Osteoblast (primary cell): ENCODE measurements around the gene VENTX. TPM values are rescaled to one million over a fixed set of nuclear protein-coding genes. Genes with fewer than 3 reads are reported as not detected.

Experiments
- DNase-seq: peaks from one replicate; pipeline ENCODE4 v3.0.0; 2011; ENCODE audit warnings: low spot score, mixed read lengths; ENCODE audit not compliant: insufficient read length; ENCODE audit errors: missing footprints
- H2AFZ ChIP-seq: 2 replicates; pipeline ENCODE4 v1.6.0; 2011; ENCODE audit warnings: mild to moderate bottlenecking, low read length
- H3K27ac ChIP-seq: 2 replicates; pipeline ENCODE4 v1.5.1; 2011; ENCODE audit warnings: mild to moderate bottlenecking, low read depth, low read length, moderate library complexity
- H3K27me3 ChIP-seq: 2 replicates; pipeline ENCODE4 v1.6.0; 2012; ENCODE audit warnings: mild to moderate bottlenecking, control low read depth, inconsistent platforms, low read length, moderate library complexity; ENCODE audit not compliant: insufficient read depth
- H3K36me3 ChIP-seq: 2 replicates; pipeline ENCODE4 v1.5.1; 2011; ENCODE audit warnings: mild to moderate bottlenecking, low read length, control low read depth, moderate library complexity; ENCODE audit not compliant: insufficient read depth
- H3K4me1 ChIP-seq: 2 replicates; pipeline ENCODE4 v1.5.1; 2011; ENCODE audit warnings: mild to moderate bottlenecking, low read length, control low read depth, moderate library complexity; ENCODE audit not compliant: insufficient read depth
- H3K4me2 ChIP-seq: 2 replicates; pipeline ENCODE4 v1.6.0; 2011; ENCODE audit warnings: mild to moderate bottlenecking, low read length; ENCODE audit not compliant: insufficient read depth
- H3K4me3 ChIP-seq: fragments of 200-600 bp; sonication (generic); 3 replicates; pipeline ENCODE4 v1.5.1; 2012; ENCODE audit warnings: mild to moderate bottlenecking, low read length, inconsistent platforms; ENCODE audit not compliant: insufficient read depth
- H3K79me2 ChIP-seq: 2 replicates; pipeline ENCODE4 v1.6.0; 2012; ENCODE audit warnings: mild to moderate bottlenecking, low read length, control low read depth, inconsistent platforms; ENCODE audit not compliant: insufficient read depth
- H3K9me3 ChIP-seq: 2 replicates; pipeline ENCODE4 v1.5.1; 2011; ENCODE audit warnings: low read depth, low read length, control low read depth
- H4K20me1 ChIP-seq: 2 replicates; pipeline ENCODE4 v1.6.0; 2012; ENCODE audit warnings: mild to moderate bottlenecking, low read length, control low read depth; ENCODE audit not compliant: insufficient read depth
- total RNA-seq: library from RNA; depleted of rRNA; stranded (reverse); fragments of >200 nt; gene quantifications from 2 replicates; pipeline ENCODE4 v1.2.3, GENCODE V29; 2012
- TF ChIP-seq, protein P1 (sequence below): IDR thresholded peaks from 2 replicates; pipeline ENCODE4 v1.5.1; 2011; ENCODE audit warnings: mild to moderate bottlenecking, low read depth, low read length, moderate library complexity; ENCODE audit errors: extremely low read depth

VENTX gene
- total RNA-seq, 1 donor, result not detected

GRCh38 chr10:133260895-133261725, 23.5 kb downstream of the VENTX start:
- Histone ChIP-seq H2AFZ (peak overlapping the region; percentile 65), H3K4me2 (peak overlapping the region; percentile 84), H3K9me3 (no peaks in the 10 kb centered on the region), H3K27me3 (peaks cover 7% of the 10 kb centered on the region), H4K20me1 (peaks cover 3% of the 10 kb centered on the region), H3K4me1 (peaks cover 23% of the 10 kb centered on the region), H3K36me3 (no peaks in the 10 kb centered on the region), H3K4me3 (peak overlapping the region; percentile 73), H3K79me2 (no peaks in the 10 kb centered on the region), H3K27ac (no peak overlapping the region)
- peak; percentile 94 for DNase-seq
- TF ChIP-seq, protein P1, sequence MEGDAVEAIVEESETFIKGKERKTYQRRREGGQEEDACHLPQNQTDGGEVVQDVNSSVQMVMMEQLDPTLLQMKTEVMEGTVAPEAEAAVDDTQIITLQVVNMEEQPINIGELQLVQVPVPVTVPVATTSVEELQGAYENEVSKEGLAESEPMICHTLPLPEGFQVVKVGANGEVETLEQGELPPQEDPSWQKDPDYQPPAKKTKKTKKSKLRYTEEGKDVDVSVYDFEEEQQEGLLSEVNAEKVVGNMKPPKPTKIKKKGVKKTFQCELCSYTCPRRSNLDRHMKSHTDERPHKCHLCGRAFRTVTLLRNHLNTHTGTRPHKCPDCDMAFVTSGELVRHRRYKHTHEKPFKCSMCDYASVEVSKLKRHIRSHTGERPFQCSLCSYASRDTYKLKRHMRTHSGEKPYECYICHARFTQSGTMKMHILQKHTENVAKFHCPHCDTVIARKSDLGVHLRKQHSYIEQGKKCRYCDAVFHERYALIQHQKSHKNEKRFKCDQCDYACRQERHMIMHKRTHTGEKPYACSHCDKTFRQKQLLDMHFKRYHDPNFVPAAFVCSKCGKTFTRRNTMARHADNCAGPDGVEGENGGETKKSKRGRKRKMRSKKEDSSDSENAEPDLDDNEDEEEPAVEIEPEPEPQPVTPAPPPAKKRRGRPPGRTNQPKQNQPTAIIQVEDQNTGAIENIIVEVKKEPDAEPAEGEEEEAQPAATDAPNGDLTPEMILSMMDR, result no peak

DNA sequence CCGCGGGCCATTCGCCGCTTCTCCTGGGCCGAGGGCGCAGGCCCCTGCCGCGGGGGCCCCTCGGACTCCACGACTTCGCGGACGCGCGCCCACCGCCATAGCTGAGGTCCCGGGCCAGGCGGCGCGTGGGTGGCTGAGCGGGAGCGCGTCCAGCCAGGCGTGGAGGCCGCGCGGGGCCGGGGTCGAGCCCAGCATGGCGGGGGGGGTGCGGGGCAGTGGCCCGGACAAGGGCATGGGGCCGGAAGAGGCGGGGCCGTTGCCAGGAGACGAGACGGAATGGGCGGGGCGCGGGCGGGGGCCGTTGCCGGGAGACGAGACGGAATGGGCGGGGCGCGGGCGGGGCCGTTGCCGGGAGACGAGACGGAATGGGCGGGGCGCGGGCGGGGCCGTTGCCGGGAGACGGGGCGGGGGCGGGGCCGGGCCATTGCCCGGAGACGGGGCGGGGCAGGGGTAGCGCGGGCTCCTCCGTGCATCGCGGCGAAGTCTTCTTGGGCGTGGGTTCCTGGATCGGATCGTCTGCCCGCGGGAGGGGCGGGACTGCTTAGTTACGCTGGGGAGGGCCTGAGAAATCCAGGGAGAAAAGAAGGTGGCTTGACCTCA, 24.2 kb downstream of the VENTX start:
- H3K27ac ChIP-seq, result no peak overlapping the region
- peak overlapping the region; percentile 84 for H3K4me2 ChIP-seq
- H3K36me3 ChIP-seq, result no peaks in the 10 kb centered on the region
- H4K20me1 ChIP-seq, result peaks cover 3% of the 10 kb centered on the region
- peak overlapping the region; percentile 65 for H2AFZ ChIP-seq
- peaks cover 7% of the 10 kb centered on the region for H3K27me3 ChIP-seq
- peak; percentile 98 for DNase-seq
- no peaks in the 10 kb centered on the region for H3K79me2 ChIP-seq
- peak overlapping the region; percentile 73 for H3K4me3 ChIP-seq
- H3K4me1 ChIP-seq, result peaks cover 23% of the 10 kb centered on the region
- TF ChIP-seq, protein P1, result no peak
- no peaks in the 10 kb centered on the region for H3K9me3 ChIP-seq

DNA sequence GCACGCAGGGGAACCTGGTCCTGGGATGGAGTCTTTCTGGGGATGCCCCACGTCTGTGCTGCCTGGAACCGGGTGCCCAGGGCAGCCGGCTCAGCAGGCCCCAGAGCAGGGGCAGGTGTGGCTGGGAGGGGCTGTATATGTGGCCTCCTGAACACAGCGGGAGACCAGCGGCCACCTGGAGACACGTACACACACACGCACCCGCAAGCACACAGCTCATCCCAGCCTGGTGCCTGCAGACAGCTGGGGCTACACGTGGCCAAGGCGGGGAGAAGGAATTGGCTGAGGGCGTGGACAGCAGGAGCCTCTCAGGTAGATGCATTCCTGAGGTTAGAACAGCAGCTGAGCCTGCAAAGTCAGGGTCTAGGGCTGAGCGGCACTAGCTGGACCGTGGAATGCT, 25.0 kb downstream of the VENTX start:
- Histone ChIP-seq H2AFZ (no peak overlapping the region), H3K36me3 (no peaks in the 10 kb centered on the region), H3K79me2 (no peaks in the 10 kb centered on the region), H3K4me1 (peaks cover 23% of the 10 kb centered on the region), H3K4me3 (no peak overlapping the region), H3K4me2 (no peak overlapping the region), H3K27me3 (peaks cover 7% of the 10 kb centered on the region), H3K27ac (no peak overlapping the region), H4K20me1 (peaks cover 3% of the 10 kb centered on the region), H3K9me3 (no peaks in the 10 kb centered on the region)
- TF ChIP-seq, protein P1, result no peak
- DNase-seq, result no peak

- Histone ChIP-seq H3K4me1 (peaks cover 18% of the 10 kb centered on the region), H3K79me2 (no peaks in the 10 kb centered on the region), H3K4me3 (no peak overlapping the region), H4K20me1 (peaks cover 3% of the 10 kb centered on the region), H3K9me3 (no peaks in the 10 kb centered on the region), H3K36me3 (no peaks in the 10 kb centered on the region), H3K27me3 (peaks cover 7% of the 10 kb centered on the region), H3K4me2 (no peak overlapping the region), H2AFZ (no peak overlapping the region), H3K27ac (no peak overlapping the region)
- TF ChIP-seq, protein P1, result no peak
- DNase-seq, result no peak
Observed at GRCh38 chr10:133263674-133264073, 26.0 kb downstream of the VENTX start.
